Activated T-cell treated with anti-CD3 and anti-CD28 coated beads, Interleukin-2, amount 50 U/mL, for 48 hours (primary cell): Measurements from ENCODE around the gene NRXN2.
A peak's percentile ranks its signal among the peaks of the same experiment; 100 is the strongest.

Source experiments
- DNase-seq, 2 experiments: peaks; one replicate each; pipeline ENCODE4 v3.0.0-alpha.2; 2020

NRXN2 gene

GRCh38 chr11:64695548-64695947, 27.4 kb downstream of the NRXN2 start:
- DNase-seq: no peak

DNA sequence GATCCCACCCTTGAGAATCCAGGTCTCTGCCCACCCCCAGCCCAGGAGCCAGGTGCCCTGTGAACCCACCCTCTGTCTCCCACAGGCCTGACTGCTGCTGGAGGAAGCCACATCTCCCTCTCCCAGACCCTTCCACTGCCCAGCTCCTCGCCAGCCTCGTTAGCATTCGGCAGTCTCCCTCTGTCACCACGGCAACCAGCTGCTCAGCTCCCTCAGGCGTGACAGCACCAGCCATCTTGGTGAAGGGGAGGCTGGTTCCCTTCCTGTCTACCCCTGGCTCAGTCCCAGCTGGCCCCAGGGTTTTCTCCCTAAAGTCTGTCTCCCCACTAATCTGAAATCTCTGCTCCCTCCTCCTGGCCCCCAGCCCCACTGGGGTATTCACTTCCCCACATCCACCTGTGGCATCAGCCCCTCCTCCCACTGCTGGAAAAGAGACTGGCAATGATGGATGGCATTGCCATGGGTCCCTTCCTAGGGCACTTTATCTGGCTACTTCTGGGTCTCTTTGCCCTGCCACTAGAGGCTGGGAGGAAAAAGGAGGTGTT, 28.1 kb downstream of the NRXN2 start:
- DNase-seq: no peak

DNA sequence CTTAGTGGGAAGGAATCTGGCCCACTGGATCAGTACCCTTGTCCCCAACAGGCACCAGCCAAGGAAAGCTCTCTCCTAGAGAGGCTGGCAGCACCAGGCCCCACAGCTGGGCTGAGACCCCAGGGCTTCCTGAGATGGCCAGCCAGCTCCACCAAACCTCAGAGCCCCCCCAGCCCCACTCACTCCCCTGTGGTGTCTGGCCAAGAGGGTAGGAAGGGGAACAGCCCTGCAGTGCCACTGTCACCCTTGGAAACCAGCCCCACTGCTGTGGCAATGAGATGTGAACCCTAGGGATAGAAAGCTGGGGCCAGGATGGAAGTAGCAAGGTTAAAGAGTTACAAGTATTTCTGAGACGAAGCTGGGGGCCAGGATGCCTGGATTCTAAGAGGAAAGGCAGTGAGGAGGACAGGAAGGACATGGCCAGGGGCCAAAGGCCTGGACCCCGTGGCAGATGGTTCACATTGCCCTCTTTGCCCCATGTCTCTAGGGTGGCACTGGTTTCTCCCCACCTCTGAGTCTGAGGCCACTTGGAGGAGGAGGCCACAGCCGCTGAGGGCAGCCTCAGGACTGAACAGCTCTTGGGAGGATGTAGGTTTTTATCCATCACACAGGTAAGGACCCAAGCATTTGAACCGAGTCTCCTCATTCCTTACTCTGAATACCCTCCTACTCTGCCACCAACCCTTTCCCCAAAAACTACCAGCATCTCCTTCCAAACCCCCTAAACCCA, 28.8 kb downstream of the NRXN2 start:
- no peak for DNase-seq

DNA sequence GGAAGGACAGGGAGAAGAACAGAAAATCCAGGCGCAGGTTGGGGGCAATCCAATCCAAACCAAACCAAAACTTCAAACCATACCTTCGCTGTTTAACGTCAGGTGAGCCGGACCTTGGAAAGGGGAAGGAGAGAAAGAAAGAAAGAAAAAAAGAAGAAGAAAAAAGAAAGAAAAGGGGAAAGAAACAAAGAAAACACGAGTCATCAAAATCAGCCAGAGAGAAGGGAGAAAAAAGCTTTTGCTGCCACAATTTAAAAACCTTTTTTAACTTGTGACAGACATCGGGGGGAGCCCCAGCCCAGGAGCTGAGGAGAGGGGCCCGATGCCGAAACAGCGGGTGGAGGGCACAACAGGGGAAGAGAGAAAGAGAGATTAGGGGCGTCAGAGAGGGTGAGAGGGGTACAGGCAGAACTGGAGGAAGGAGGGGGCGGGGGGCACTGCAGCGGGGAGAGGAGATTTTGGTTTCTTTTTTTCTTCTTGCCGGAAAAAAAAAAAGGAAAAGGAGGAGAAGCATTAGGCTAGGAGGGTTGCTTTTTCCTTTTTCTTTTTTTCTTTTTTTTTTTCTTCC, 30.1 kb downstream of the NRXN2 start:
- DNase-seq: no peak

DNA sequence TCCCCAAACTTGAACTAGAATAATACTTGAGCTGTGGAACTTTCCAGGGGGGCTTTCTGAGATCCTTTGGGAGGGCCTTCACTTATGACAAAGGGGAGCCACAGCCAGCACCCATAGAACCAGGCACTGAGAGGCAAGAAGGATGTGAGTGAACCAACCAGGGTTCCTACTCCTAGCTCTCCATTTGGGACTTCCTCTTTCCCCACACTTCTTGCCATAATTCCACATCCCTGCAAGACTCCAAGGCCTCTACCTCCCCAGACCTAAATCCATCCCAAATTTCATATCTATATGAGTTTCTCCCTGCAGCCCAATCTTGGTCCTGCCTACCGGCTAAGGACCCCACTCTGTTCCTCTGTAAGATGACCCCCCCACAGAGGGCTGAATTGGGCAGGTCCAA, 31.5 kb downstream of the NRXN2 start:
- DNase-seq: no peak

- no peak for DNase-seq
Measured at GRCh38 chr11:64690235-64690634, 32.8 kb downstream of the NRXN2 start.

DNA sequence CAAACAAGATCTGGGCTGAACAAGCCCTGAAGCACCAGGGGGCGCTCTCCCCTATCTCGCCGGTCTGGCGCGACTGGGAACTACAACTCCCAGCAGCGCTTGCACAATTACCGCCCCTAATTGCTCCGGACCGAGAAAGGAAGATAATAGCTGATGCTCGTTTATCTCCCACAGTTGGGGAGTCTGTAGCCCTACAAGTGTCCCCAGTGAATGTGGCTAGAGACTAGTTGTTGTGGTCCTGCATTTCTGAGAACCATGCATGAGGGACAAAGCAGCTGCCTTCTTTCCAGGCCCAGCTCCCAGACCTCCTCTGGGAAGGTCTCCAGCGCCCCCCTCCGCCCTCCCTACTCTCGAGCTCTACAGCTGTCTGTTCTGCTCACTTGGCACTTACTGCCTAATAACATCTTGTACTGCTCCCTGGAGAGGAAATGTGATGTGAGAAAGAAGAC, 34.4 kb downstream of the NRXN2 start:
- DNase-seq: peak; percentile 95

- no peak for DNase-seq
Measured at GRCh38 chr11:64687643-64688533, 35.1 kb downstream of the NRXN2 start.

- no peak for DNase-seq
Measured at GRCh38 chr11:64687204-64687603, 35.8 kb downstream of the NRXN2 start.

DNA sequence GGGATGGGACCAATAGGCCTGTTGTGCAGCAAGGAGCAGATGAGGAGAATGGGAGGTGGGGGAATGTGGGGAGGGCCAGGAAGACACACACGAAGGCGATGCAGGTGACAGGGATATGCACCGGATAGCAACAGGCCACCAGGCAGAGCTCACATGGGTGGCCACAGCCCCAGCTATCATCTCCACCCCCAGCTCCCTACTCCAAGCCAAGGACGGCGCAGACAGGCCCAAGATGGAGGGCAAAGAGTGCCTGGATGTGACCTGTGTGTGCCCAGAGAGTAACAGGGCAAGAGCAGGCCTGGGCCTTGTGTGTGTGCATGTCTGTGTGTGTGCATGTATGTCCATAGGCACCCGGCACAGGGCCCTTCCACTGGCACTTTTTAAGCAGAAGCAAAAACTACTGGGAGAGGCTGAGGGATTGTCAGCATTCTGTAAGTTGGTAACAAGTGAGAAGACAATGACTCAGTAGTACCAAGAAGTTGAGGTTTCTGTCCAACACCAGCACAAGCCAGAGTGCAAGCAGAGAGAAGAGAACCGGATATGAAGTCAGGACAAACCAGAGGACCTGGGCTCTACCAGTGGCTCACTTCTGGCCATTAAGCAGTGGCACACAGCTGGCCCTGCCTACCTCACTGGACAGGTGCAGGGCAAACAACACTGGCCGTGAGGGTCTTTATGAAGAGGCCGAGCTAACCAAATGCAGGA, 36.4 kb downstream of the NRXN2 start:
- DNase-seq: no peak

DNA sequence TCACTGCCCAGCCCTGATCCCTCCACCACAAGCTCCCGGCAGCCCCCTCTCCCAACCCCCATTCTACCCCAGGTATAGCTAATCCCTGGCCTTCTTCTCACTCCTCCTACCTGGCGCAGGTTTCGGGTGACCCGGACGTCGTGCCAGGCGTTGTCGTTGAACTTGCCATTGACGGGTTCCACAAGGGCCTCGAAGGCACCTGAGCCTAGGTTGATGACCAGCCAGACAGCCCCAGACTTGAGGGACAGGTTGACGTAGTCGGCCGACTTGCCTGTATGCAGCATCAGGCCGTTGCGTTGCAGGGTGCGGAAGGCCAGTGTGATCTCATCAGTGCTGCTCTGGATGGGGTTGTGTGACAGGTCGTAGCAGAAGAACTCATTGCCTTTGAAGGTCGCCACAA, 37.5 kb downstream of the NRXN2 start:
- no peak for DNase-seq

GRCh38 chr11:64684357-64684756, 38.6 kb downstream of the NRXN2 start:
- DNase-seq: no peak

- DNase-seq: no peak
Measured at GRCh38 chr11:64681171-64681570, 41.8 kb downstream of the NRXN2 start.

DNA sequence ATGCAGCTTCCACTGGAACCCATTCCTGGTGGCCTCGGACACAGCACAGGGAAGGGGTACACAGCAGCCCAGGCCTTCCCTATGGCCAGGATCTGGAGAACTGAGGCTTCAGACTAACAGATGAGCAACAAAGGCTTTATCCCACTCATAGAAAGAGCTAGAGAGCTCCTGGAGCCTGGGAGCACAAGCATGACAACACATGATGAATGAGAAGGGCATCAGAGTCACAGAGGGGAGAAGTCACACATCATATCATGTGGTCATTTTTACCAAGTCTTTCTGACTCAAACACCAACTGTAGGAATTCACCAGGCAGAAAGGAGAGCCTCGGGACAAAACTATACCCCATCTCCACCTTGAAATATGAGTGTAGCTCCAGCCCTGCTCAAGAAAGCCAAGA, 43.2 kb downstream of the NRXN2 start:
- DNase-seq: no peak

GRCh38 chr11:64677441-64678023, 45.5 kb downstream of the NRXN2 start:
- no peak for DNase-seq

DNA sequence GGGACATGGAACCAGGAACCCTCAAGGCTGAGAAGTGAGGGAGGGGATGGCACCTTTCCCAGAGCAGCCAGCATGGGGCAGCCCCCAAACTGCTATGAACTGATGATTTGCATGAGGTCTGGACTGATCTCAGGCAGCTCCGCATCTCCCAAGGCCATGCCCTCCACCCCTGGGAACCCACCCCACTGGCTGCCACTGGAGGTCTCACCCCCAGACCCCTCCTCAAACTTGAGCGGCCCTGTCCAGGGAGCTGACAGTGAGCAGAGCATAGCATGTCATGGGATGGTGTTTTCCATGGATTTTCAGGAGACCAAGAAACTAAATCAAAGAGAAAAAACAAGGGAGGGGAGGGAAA, 46.8 kb downstream of the NRXN2 start:
- no peak for DNase-seq

DNA sequence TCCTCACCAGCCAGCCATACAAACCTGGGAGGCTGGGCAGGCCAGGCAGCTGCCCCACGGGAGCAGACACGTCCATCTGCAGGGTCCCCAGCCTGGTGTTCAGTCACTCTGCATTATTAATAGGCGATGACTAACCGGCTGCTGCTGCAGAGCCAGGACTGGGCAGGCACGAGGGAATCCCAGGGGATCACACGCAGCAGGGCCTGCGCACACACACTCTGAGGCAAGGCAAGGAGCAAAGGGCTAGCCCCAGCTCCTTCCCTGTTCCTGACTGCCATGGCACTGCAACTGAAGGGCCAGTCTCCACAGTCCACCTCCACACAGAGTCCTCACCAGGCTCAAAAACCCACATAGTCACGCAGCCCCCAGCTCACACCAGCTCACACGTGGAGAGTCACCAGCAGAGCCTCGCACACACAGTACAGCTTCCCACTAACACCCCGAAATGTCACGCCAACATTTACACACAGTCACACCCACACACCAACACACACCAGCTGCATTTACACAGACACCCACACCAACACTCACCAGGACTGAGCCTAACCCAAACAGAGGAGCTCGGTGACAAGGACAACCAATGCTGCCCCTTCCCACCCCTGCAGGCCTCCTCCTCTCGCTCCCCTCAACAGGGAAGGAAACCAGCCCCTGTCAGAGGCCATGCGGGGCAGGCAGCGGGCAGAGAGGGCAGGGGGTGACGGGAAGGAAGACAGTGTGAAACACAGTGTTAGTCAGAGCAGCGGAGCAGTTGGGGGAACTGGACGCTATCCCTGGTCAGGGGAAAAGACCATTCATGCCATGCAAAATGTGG, 47.3 kb downstream of the NRXN2 start:
- DNase-seq: no peak

DNA sequence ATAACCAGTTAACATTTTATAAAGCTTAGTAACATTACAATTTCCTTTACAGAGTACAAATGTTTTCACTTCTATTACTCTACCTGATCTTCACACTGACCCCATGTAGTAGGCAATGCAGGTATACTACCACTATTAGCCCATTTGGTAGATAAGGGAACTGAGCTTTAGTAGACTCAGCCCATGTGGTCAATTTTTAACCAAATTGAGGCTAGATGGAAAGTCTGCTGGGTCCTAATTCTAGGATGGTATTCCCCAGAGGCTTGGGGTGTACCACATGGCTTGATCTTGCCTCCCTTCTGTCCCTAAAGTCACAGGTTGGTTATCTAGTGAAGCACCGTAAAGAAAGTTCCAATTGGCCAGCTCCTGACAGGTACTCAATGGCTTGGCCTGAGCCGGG, 48.2 kb downstream of the NRXN2 start:
- DNase-seq: no peak

- DNase-seq: no peak
Measured at GRCh38 chr11:64673279-64673678, 49.7 kb downstream of the NRXN2 start.

DNA sequence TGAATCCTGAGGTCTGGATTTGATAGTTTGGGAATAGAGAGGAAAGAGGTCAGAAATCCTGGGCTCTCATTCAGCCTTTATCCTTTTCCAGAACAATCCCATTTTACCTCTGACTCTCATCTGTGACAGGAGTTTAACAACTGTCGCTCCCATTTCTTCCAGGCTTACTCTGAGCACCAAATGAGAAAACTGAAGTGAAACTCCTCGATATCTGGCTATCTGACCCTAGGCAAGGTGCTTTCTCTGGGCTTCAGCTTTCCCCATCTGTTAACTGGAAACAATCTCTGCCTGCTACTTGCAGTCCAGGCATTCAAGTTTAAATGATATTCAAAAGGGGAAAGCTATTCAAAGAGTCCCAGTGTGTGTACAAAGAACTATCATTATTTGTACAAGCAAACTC, 50.1 kb downstream of the NRXN2 start:
- DNase-seq: no peak

GRCh38 chr11:64670975-64671374, 52.0 kb downstream of the NRXN2 start:
- DNase-seq: no peak
